Stimulated activated CD8-positive, alpha-beta memory T cell treated with anti-CD3 and anti-CD28 coated beads, Interleukin-4, amount 100 ng/mL, for 4 hours (primary cell): ENCODE results near the gene AP3S1.
"Not testable (repeated sequence)": the region's sequence is repeated elsewhere in the genome, so short reads cannot be mapped to it uniquely, and the experiment has no call there.

Experiments used
- DNase-seq, 2 donors: peaks; one replicate each; pipeline ENCODE4 v3.0.0-alpha.2; 2020; ENCODE audit warnings: low read depth in 2 of 2, low spot score in 1 of 2

AP3S1 gene

DNA sequence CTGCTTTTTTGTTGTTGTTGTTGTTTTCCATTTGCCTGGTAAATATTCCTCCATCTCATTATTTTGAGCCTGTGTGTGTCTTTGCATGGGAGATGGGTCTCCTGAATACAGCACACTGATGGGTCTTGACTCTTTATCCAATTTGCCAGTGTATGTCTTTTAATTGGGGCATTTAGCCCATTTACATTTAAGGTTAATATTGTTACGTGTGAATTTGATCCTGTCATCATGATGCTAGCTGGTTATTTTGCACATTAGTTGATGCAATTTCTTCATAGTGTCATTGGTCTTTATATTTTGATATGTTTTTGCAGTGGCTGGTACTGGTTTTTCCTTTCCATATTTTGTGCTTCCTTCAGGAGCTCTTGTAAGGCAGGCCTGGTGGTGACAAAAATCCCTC, 16.8 kb upstream of the AP3S1 start:
- DNase-seq: not testable (repeated sequence)

DNA sequence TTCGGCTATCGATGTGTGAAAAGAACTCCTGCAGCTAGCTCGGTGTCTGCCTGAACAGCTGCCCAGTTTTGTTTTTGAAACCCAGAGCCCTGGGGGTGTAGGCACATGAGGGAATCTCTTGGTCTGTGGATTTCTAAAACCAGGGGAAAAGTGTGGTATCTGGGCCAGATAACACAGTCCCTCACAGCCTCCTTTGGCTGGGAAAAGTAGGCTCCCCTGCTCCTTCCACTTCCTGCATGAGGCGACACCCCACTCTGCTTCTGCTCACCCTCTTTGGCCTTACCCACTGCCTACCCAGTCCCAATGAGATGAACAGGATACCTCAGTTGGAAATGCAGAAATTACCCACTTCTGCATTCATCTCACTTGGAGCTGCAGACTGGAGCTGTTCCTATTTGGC, 15.8 kb upstream of the AP3S1 start:
- no peak for DNase-seq

- DNase-seq: no peak
Measured at GRCh38 chr5:115829913-115830312, 11.8 kb upstream of the AP3S1 start.

DNA sequence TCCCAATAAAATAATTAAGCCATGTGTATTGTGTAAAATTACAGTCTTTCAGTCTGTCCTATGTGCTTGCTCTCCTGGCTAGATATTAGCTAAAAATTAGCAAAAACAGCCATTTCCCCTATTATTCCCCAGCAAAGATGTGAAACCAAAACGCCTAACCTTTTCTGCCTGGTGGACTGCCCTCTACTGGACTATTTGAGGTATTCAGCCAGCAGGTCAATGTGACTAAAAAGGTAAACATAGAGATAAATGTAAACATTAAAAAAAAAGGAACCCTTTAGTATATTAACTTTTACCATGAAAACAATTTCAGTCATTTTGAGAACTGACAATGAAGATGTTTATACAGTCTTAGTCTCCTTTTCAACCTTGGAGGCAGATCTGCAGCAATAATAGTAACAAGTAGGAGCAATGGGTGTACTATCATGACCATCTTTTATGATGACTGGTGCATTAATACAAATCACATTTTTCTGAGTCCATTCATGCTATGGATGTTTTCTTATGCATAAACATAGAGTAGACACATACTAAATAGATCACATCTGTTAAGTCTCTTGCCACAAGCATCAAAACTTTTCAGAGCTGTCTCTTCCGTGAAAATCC, 10.5 kb upstream of the AP3S1 start:
- DNase-seq: no peak

- DNase-seq: no peak
Measured at GRCh38 chr5:115835481-115835880, 6.3 kb upstream of the AP3S1 start.

GRCh38 chr5:115838885-115839518, 2.7 kb upstream of the AP3S1 start:
- DNase-seq: no peak

DNA sequence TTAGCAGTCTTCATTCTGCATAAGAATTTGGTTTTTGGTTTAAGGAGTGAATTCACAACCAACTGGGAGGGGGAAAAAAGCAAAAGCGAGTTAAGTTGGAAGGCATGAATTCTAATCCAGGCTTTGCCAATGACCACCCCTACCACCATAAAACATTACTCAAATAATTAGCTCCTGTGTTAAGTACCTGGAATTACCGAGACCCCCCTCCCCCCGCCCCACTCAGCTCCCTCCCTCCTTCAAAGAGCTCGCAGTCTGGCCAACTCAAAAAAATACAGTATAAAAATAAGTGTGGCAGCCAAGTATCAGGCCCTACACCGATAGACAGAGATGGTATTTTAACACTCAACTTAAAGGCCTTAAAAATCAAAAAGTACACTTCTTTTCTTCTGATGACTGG, 862 bp upstream of the AP3S1 start:
- no peak for DNase-seq

GRCh38 chr5:115842089-115842935, 577 bp downstream of the AP3S1 start:
- DNase-seq: no peak

DNA sequence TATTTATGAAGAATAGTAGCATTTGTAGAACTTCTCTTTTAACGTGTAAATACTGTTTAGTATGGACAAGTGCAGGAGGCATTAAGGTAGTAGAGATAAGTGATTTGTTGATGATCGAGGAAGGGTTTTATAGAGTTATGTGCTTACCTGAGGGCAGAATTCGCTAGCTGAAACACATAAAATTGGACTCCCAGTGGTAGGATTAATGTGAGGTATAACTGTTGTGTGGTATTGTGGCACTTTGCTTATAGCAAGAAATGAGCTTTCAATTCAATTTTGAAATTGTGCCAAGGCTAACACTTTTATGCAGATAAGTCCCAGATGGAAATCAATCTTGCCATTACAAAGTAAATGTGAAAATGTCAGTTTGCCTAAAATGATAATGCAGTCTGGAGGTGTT, 1.2 kb downstream of the AP3S1 start:
- no peak for DNase-seq

GRCh38 chr5:115843444-115844130, 1.9 kb downstream of the AP3S1 start:
- no peak for DNase-seq

DNA sequence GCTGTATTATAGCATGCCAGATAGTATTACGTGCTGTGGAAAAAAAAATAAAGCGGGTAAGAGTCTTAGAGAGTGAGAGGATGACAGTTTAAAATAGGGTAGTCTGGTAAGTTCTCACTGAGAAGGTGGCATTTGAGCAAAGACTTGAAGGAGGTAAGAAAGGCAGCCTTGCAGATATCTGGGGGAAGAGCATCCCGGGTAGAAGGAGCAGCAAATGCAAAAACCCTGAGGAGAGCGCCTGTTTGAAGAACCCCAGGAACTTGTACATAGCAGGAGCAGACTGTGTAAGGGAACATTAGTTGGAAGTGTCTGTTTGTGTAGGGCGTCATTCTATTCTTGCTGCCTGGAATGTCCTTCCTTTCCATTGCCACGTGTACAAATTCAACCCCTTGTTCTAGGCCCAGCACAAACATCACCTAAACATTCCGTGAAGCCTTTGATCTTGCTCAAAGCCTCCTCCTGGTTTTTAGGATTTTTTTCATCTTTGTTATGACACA, 2.6 kb downstream of the AP3S1 start:
- no peak for DNase-seq

- no peak for DNase-seq
Measured at GRCh38 chr5:115847290-115847689, 5.6 kb downstream of the AP3S1 start.

DNA sequence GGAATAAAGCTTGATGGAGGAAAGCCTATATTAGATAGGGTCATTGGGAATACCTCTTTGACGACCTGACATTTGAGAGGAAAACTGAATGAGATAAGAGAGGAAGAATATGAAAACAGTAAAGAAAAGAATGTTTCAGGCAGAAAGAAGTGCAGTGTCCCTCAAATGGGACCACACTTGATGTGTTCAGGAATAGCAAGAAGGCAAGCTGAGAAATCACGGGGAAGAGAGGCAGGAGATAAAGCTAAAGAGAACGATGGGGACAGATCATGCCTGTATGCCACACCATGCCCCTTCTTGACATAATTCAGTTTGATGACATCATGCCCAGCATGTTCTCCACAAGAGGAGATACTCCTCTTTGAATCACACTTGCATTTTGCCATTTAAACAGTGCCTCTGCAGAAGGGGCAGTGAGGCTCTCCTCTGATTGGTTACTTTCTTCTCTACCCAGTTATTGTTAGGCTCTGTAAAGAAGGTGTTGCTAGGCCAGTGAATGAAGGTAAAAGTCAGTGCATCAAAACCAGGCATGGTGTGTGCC, 7.6 kb downstream of the AP3S1 start:
- DNase-seq: no peak

DNA sequence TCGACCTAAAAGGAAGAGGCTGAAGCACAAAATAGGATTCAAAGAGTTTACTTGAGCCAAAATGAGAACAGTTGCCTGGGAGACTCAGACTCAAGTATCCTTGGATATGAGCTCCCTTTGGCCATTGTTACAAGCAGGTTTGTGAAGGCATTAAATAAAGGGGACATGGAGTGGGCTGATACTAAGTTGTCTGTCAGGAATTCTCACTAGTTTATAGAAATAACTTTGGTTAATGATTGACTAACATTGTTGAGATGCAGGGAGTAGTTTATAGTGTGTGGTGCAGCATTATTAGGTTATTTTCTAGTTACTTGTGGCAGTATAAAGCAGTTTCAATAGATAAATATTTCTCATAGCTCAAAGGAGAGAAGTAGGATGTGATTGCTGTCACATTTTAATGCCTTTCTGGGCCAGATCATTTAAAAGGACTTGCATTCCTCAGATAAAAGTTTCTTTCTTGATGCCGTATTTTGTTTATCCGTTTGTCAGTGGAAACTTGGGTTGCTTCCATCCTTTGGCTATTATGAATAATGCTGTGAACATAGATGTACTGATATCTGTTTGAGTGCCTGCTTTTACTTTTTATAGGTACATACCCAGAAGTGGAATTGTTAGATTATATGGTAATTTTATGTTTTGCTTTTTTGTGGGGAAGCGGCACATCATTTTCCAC, 9.1 kb downstream of the AP3S1 start:
- no peak for DNase-seq

DNA sequence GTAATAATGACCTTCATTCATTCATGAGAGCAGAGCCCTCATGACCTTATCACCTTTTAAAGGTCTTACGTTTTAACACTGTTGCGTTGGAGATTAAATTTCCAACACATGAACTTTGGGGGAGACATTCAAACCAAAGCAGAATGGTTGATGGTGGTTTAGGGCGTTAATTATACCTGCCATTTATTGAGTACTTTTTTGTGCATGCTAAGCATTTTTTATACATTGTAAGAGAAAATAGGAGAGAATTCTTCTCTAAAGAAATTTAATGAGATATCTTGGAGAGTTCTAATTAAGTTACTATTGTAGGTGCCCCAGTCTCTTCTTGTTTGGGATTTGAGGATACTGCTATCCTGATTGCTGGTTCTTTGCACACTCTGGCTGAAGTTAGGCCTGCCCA, 12.4 kb downstream of the AP3S1 start:
- no peak for DNase-seq

DNA sequence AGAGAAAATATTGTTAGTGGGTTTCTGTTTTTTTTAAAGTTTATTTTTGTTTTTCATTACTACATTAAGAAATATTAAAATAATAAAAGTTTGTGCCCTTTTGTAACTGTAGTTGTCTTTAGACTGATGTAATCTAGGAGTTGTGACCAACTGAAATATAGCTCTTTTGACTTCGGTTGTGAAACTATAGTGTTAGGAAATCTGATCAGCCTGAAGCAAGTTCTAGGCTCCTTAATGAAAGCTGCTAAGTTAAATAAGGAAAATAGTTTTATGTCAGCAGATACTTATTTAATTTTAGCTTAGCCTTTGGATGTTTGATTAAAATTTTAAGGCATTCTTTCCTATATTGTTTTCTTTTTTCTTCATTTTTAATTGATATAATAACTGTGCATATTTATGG, 14.2 kb downstream of the AP3S1 start:
- no peak for DNase-seq

DNA sequence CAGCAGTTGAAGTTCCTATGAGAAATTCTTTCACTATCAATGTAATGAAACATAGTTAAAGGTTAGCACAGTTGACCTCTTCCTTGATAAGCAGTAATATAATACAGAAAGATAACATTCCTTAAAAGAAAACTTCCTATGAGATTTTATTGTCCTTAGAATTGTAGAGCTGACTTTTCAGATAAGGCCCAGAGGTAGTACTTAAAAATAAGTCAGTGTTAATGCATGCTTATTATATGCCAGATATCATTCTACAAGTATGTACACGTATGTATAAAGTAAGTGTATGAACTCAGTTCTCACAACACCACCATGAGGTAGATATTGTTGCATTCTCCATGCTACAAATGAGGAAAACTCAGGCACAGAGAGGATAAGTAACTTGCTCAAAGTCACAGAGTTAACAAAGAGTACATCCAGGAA, 15.3 kb downstream of the AP3S1 start:
- DNase-seq: no peak

- DNase-seq: no peak
Measured at GRCh38 chr5:115857626-115858349, 16.1 kb downstream of the AP3S1 start.

DNA sequence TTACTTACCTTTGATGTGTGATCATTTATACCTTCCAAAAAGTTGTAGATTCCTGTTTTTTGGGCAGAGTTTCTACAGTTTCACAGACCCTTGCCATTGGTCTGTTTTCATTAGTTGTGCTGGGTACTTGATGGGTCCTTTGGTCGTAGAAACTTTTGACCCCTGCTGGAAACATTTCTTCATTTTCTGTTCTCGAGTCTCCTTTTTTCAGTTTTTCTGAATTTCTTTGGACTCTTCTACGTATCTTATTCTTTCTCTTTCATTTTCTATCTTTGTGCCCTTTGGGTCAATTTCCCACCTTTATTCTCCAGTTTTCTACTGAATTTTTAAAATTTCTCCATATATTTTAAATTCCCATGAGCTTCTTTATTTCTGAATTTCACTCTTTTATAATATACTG, 16.7 kb downstream of the AP3S1 start:
- no peak for DNase-seq

- no peak for DNase-seq
Measured at GRCh38 chr5:115859378-115859777, 17.6 kb downstream of the AP3S1 start.
